Measurements from ENCODE around the gene MTF2.
"Not testable (repeated sequence)": the region's sequence is repeated elsewhere in the genome, so short reads cannot be mapped to it uniquely, and the experiment has no call there.

DNA sequence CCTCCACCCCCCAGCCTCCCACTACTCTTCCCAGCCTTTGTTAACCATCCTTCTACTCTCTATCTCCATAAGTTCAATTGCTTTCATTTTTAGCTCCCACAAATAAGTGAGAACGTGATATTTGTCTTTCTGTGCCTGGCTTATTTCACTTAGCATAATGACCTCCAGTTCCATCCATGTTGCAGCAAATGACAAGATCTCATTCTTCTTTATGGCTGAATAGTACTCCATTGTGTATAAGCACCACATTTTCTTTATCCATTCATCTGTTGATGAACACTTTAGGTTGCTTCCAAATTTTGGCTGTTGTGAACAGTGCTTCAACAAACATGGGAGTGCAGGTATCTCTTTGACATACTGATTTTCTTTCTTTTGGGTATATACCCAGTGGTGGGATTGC is 86.8 kb downstream of the MTF2 start:
- not testable (repeated sequence) for TF ChIP-seq POLR2AphosphoS5 (IDR thresholded peaks at IDR 0.05; ENCODE audit: borderline replicate concordance, low read depth, low read length); EZH2 (IDR thresholded peaks at IDR 0.05); FOXP2 (optimal IDR thresholded peaks at IDR 0.05; ENCODE audit: control extremely low read depth, extremely low read length, insufficient read depth)
